Liver (tissue), 9 donors: ENCODE results near the gene SLC25A39. TPM values are rescaled to one million over a fixed set of nuclear protein-coding genes. Genes with fewer than 3 reads are reported as not detected.

Source experiments
- DNase-seq: peaks from one replicate; pipeline ENCODE4 v3.0.0-alpha.2; 2017; ENCODE audit warnings: low spot score
- H3K27ac ChIP-seq, 2 donors: one replicate each; pipeline ENCODE4 v1.7.0; 2013; ENCODE audit warnings: inconsistent platforms in 2 of 2, low read length in 2 of 2, control low read depth in 1 of 2, low read depth in 1 of 2, mild to moderate bottlenecking in 1 of 2
- H3K27me3 ChIP-seq, 4 donors: one replicate each; pipeline versions ENCODE4 v1.6.1 to v1.7.0; 2013; ENCODE audit warnings: low read length in 3 of 4, inconsistent platforms in 1 of 4, mild to moderate bottlenecking in 1 of 4, moderate library complexity in 1 of 4; ENCODE audit not compliant: control insufficient read depth in 4 of 4, insufficient read depth in 4 of 4
- H3K36me3 ChIP-seq, 4 donors: one replicate each; pipeline versions ENCODE4 v1.6.1 to v1.7.0; 2013; ENCODE audit warnings: low read length in 3 of 4, mild to moderate bottlenecking in 3 of 4, low read depth in 1 of 4, moderate library complexity in 1 of 4; ENCODE audit not compliant: control insufficient read depth in 4 of 4, insufficient read depth in 3 of 4
- H3K4me1 ChIP-seq, 4 donors: one replicate each; pipeline versions ENCODE4 v1.6.1 to v1.7.0; 2013; ENCODE audit warnings: low read length in 3 of 4, mild to moderate bottlenecking in 3 of 4, moderate library complexity in 1 of 4; ENCODE audit not compliant: control insufficient read depth in 4 of 4, insufficient read depth in 4 of 4
- H3K4me3 ChIP-seq, 3 donors: one replicate each; pipeline versions ENCODE4 v1.6.1 to v1.7.0; 2013; ENCODE audit warnings: low read length in 3 of 3, control low read depth in 1 of 3, low read depth in 1 of 3, mild to moderate bottlenecking in 1 of 3
- H3K9ac ChIP-seq, 2 donors: one replicate each; pipeline ENCODE4 v1.7.0; 2013; ENCODE audit warnings: low read length in 2 of 2, mild to moderate bottlenecking in 2 of 2, moderate library complexity in 2 of 2, control low read depth in 1 of 2, low read depth in 1 of 2
- H3K9me3 ChIP-seq, 4 donors: one replicate each; pipeline versions ENCODE4 v1.6.1 to v1.7.0; 2013; ENCODE audit warnings: low read length in 3 of 4; ENCODE audit not compliant: control insufficient read depth in 4 of 4
- EGR1 ChIP-seq, 2 donors: IDR thresholded peaks; 2 replicates each; pipeline ENCODE4 v1.6.1; 2016 to 2018; ENCODE audit warnings: antibody characterized with exemption in 2 of 2, low read depth in 2 of 2
- FOXA1 ChIP-seq: IDR thresholded peaks from 2 replicates; pipeline ENCODE4 v1.6.1; 2016; ENCODE audit warnings: antibody characterized with exemption
- FOXA2 ChIP-seq: IDR thresholded peaks from 2 replicates; pipeline ENCODE4 v1.6.1; 2016; ENCODE audit warnings: antibody characterized with exemption
- GABPA ChIP-seq, 2 donors: IDR thresholded peaks in 1 of 2; conservative IDR thresholded peaks in 1 of 2; 2 replicates each; pipeline ENCODE4 v1.6.1; 2016; ENCODE audit warnings: antibody characterized with exemption in 2 of 2, mild to moderate bottlenecking in 1 of 2, moderate library complexity in 1 of 2
- HNF4A ChIP-seq, 2 donors: conservative IDR thresholded peaks; 2 replicates each; pipeline ENCODE4 v1.6.1; 2016; ENCODE audit warnings: antibody characterized with exemption in 2 of 2, mild to moderate bottlenecking in 2 of 2
- HNF4G ChIP-seq: IDR thresholded peaks from 2 replicates; pipeline ENCODE4 v1.6.1; 2016; ENCODE audit warnings: antibody characterized with exemption
- JUND ChIP-seq, 2 donors: IDR thresholded peaks; 2 replicates each; pipeline ENCODE4 v1.6.1; 2016; ENCODE audit warnings: antibody characterized with exemption in 2 of 2
- MAX ChIP-seq: IDR thresholded peaks from 2 replicates; pipeline ENCODE4 v1.6.1; 2016; ENCODE audit warnings: antibody characterized with exemption
- NR2F2 ChIP-seq: IDR thresholded peaks from 2 replicates; pipeline ENCODE4 v1.6.1; 2016; ENCODE audit warnings: antibody characterized with exemption
- RAD21 ChIP-seq, 2 donors: IDR thresholded peaks; 2 replicates each; pipeline ENCODE4 v1.6.1; 2016; ENCODE audit warnings: antibody characterized with exemption in 2 of 2, mild to moderate bottlenecking in 2 of 2
- RXRA ChIP-seq, 2 donors: IDR thresholded peaks; 2 replicates each; pipeline ENCODE4 v1.6.1; 2017 to 2018; ENCODE audit warnings: antibody characterized with exemption in 2 of 2, mild to moderate bottlenecking in 1 of 2
- YY1 ChIP-seq: IDR thresholded peaks from 2 replicates; pipeline ENCODE4 v1.6.1; 2016; ENCODE audit warnings: antibody characterized with exemption, mild to moderate bottlenecking
- whole genome bisulfite sequencing: extraction: QIAGEN DNeasy Blood & Tissue Kit; methylation state at CpG from one replicate; pipeline ENCODE4 v1.1.7; 2013; 5-methylcytosine and 5-hydroxymethylcytosine counted together
- polyA plus RNA-seq, 2 donors: library from polyadenylated mRNA; stranded (reverse) in 1 of 2; unstranded in 1 of 2; fragments of 200-250 nt in 1 of 2; fragments of >200 nt in 1 of 2; fragmentation: Nextera tagmentation in 1 of 2; extraction: Ambion mirVana in 1 of 2; gene quantifications; one replicate each; pipeline versions ENCODE4 v1.2.1 to v1.2.3, GENCODE V29; 2013 to 2015
- total RNA-seq, 2 donors: library from RNA; depleted of rRNA; stranded (reverse); fragments of >200 nt; gene quantifications; one replicate each; pipeline ENCODE4 v1.2.3, GENCODE V29; 2014
- TF ChIP-seq, protein P1 (sequence below): IDR thresholded peaks from 2 replicates; pipeline ENCODE4 v1.6.1; 2016; ENCODE audit warnings: antibody characterized with exemption
- TF ChIP-seq, protein P2 (sequence below): IDR thresholded peaks from 2 replicates; pipeline ENCODE4 v1.6.1; 2016; ENCODE audit warnings: antibody characterized with exemption
- TF ChIP-seq, protein P3 (sequence below): fragments of 150-350 bp; IDR thresholded peaks from 2 replicates; pipeline ENCODE4 v1.5.1; 2017; ENCODE audit warnings: improper control_type of control experiment, low read depth, low read length; ENCODE audit not compliant: missing input control
- TF ChIP-seq, protein P4 (sequence below): IDR thresholded peaks from 2 replicates; pipeline ENCODE4 v1.6.1; 2016; ENCODE audit warnings: antibody characterized with exemption, mild to moderate bottlenecking
- donor health status: healthy.
- donor health status: healthy.
- donor health status: healthy.
- donor health status: healthy.
- donor health status: healthy.

The SLC25A39 gene
- total and polyA plus RNA-seq, 4 donors: 62.0 to 395 (median 83.8) TPM

- TF ChIP-seq MAX (no peak), RXRA (IDR thresholded peaks at IDR 0.05) (no peak)
These were observed 34.4 kb upstream of the SLC25A39 start (continued) for GRCh38 chr17:44359006-44359405.

DNA sequence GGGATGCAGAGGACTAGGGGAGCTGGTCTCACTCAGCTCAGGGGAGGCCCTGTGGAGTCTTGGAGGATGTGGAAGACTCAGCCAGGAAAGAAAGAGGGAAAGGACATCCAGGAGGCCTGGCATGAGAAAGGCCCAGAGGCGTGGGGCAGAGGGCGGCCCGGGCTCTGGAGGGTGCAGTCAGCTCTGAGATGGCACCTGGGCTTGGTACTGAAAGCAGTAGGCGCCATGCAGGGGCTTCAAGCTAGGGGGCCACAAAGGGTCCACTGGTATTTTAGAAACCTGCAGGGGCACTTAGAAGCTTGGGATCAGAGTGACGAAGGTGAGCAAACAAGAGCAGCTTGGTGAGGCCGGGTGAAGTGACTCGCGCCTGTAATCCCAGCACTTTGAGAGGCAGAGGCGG lies 33.4 kb upstream of the SLC25A39 start:
- Histone ChIP-seq H3K9ac (no peak overlapping the region), H3K9me3 (no peaks in the 10 kb centered on the region), H3K36me3 (no peaks in the 10 kb centered on the region), H3K27ac (no peak overlapping the region), H3K4me3 (no peak overlapping the region), H3K27me3 (no peaks in the 10 kb centered on the region), H3K4me1 (peaks cover 1 to 9% (median 5%) of the 10 kb centered on the region in 4 donors)
- DNase-seq: no peak
- TF ChIP-seq, protein P1, sequence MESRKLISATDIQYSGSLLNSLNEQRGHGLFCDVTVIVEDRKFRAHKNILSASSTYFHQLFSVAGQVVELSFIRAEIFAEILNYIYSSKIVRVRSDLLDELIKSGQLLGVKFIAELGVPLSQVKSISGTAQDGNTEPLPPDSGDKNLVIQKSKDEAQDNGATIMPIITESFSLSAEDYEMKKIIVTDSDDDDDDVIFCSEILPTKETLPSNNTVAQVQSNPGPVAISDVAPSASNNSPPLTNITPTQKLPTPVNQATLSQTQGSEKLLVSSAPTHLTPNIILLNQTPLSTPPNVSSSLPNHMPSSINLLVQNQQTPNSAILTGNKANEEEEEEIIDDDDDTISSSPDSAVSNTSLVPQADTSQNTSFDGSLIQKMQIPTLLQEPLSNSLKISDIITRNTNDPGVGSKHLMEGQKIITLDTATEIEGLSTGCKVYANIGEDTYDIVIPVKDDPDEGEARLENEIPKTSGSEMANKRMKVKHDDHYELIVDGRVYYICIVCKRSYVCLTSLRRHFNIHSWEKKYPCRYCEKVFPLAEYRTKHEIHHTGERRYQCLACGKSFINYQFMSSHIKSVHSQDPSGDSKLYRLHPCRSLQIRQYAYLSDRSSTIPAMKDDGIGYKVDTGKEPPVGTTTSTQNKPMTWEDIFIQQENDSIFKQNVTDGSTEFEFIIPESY: no peak
- no peak for TF ChIP-seq NR2F2
- TF ChIP-seq, protein P2, sequence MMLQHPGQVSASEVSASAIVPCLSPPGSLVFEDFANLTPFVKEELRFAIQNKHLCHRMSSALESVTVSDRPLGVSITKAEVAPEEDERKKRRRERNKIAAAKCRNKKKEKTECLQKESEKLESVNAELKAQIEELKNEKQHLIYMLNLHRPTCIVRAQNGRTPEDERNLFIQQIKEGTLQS: no peak
- TF ChIP-seq, protein P3, sequence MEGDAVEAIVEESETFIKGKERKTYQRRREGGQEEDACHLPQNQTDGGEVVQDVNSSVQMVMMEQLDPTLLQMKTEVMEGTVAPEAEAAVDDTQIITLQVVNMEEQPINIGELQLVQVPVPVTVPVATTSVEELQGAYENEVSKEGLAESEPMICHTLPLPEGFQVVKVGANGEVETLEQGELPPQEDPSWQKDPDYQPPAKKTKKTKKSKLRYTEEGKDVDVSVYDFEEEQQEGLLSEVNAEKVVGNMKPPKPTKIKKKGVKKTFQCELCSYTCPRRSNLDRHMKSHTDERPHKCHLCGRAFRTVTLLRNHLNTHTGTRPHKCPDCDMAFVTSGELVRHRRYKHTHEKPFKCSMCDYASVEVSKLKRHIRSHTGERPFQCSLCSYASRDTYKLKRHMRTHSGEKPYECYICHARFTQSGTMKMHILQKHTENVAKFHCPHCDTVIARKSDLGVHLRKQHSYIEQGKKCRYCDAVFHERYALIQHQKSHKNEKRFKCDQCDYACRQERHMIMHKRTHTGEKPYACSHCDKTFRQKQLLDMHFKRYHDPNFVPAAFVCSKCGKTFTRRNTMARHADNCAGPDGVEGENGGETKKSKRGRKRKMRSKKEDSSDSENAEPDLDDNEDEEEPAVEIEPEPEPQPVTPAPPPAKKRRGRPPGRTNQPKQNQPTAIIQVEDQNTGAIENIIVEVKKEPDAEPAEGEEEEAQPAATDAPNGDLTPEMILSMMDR: no peak
- no peak for TF ChIP-seq YY1
- TF ChIP-seq GABPA (IDR thresholded peaks at IDR 0.05 in 1 of 2, conservative IDR thresholded peaks at IDR 0.05 in 1 of 2): no peak
- no peak for TF ChIP-seq JUND (IDR thresholded peaks at IDR 0.05)
- TF ChIP-seq RAD21 (IDR thresholded peaks at IDR 0.05): no peak
- TF ChIP-seq FOXA2: no peak
- TF ChIP-seq, protein P4, sequence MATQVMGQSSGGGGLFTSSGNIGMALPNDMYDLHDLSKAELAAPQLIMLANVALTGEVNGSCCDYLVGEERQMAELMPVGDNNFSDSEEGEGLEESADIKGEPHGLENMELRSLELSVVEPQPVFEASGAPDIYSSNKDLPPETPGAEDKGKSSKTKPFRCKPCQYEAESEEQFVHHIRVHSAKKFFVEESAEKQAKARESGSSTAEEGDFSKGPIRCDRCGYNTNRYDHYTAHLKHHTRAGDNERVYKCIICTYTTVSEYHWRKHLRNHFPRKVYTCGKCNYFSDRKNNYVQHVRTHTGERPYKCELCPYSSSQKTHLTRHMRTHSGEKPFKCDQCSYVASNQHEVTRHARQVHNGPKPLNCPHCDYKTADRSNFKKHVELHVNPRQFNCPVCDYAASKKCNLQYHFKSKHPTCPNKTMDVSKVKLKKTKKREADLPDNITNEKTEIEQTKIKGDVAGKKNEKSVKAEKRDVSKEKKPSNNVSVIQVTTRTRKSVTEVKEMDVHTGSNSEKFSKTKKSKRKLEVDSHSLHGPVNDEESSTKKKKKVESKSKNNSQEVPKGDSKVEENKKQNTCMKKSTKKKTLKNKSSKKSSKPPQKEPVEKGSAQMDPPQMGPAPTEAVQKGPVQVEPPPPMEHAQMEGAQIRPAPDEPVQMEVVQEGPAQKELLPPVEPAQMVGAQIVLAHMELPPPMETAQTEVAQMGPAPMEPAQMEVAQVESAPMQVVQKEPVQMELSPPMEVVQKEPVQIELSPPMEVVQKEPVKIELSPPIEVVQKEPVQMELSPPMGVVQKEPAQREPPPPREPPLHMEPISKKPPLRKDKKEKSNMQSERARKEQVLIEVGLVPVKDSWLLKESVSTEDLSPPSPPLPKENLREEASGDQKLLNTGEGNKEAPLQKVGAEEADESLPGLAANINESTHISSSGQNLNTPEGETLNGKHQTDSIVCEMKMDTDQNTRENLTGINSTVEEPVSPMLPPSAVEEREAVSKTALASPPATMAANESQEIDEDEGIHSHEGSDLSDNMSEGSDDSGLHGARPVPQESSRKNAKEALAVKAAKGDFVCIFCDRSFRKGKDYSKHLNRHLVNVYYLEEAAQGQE: no peak
- no peak for TF ChIP-seq FOXA1
- WGBS: 85% methylated on average over 9 of the region's 9 CpGs

DNA sequence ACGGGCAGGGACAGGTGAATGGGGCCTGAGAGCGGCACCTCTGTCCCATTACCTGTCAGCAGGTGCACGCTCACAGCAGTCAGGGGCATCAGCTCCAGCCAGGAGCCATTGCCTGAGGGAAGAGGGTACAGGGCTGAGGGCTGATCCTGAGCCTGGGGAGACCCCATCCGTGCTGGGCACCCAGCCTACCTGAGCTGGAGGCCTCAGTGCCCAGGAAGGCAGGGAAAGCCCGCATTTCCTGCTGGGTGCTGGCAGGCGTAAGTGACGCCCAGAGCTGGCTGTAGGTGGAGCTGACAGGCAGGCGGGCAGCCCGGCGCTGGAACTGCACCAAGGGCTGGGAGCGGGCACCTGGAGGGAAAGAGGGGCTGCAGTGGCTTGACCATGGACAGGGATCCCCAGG lies 31.6 kb upstream of the SLC25A39 start:
- no peak overlapping the region for H3K27ac ChIP-seq
- DNase-seq: no peak
- H3K4me1 ChIP-seq: peaks cover 0 to 5% (median 0%) of the 10 kb centered on the region in 4 donors
- no peaks in the 10 kb centered on the region for H3K27me3 ChIP-seq
- H3K9ac ChIP-seq: no peak overlapping the region
- no peak for TF ChIP-seq NR2F2
- TF ChIP-seq EGR1 (IDR thresholded peaks at IDR 0.05; ENCODE audit: low read depth in 2 of 2): no peak
- no peak for TF ChIP-seq YY1
- no peak for TF ChIP-seq GABPA (IDR thresholded peaks at IDR 0.05 in 1 of 2, conservative IDR thresholded peaks at IDR 0.05 in 1 of 2)
- no peak for TF ChIP-seq HNF4G
- TF ChIP-seq MAX: no peak
- no peak for TF ChIP-seq FOXA1
- no peak for TF ChIP-seq JUND (IDR thresholded peaks at IDR 0.05)
- TF ChIP-seq, protein P2: no peak
- no peak for TF ChIP-seq HNF4A (conservative IDR thresholded peaks at IDR 0.05)
- TF ChIP-seq RXRA (IDR thresholded peaks at IDR 0.05): no peak
- WGBS: 85% methylated on average over 11 of the region's 11 CpGs
- H3K9me3 ChIP-seq: no peaks in the 10 kb centered on the region
- peaks cover 4 to 18% (median 9%) of the 10 kb centered on the region in 4 donors for H3K36me3 ChIP-seq
- no peak overlapping the region for H3K4me3 ChIP-seq
